Panc1 (cell line): ENCODE data around the gene RER1.

Experiments used
- CTCF ChIP-seq: fragments of 450-650 bp; IDR thresholded peaks from 2 replicates; pipeline ENCODE4 v1.5.1; 2017; ENCODE audit warnings: mild to moderate bottlenecking
- POLR2AphosphoS5 ChIP-seq: IDR thresholded peaks from 2 replicates; pipeline ENCODE4 v1.6.1; 2012; ENCODE audit warnings: mild to moderate bottlenecking, low read depth, low read length, moderate library complexity

- no peak for TF ChIP-seq POLR2AphosphoS5
- no peak for TF ChIP-seq CTCF
Observed at GRCh38 chr1:2386636-2387611, 4.7 kb upstream of the RER1 start.
